Tibial artery (tissue), 4 donors: ENCODE measurements around the gene EEIG1.
"Not testable (repeated sequence)": the region's sequence is repeated elsewhere in the genome, so short reads cannot be mapped to it uniquely, and the experiment has no call there.

Experiments used
- DNase-seq, 2 donors: peaks; one replicate each; pipeline ENCODE4 v3.0.0-alpha.2; 2019
- H3K27ac ChIP-seq, 2 donors: fragments of 200-600 bp; sonication (generic) in 1 of 2; 1 replicate in 1 of 2; 2 replicates in 1 of 2; pipeline ENCODE4 v1.5.1; 2018 to 2019; ENCODE audit warnings: mild to moderate bottlenecking in 1 of 2
- H3K27me3 ChIP-seq, 2 donors: fragments of 200-600 bp; sonication (generic) in 1 of 2; one replicate each; pipeline versions ENCODE4 v1.5.1 to v1.6.0; 2016 to 2019
- H3K36me3 ChIP-seq, 3 donors: fragments of 200-600 bp; sonication (generic) in 2 of 3; one replicate each; pipeline ENCODE4 v1.5.1; 2016 to 2019; ENCODE audit warnings: mild to moderate bottlenecking in 2 of 3
- H3K4me1 ChIP-seq, 4 donors: fragments of 200-600 bp; sonication (generic) in 2 of 4; 1 replicate in 3 of 4; 2 replicates in 1 of 4; pipeline ENCODE4 v1.5.1; 2016 to 2019
- H3K4me3 ChIP-seq, 2 donors: fragments of 200-600 bp; sonication (generic) in 1 of 2; 1 replicate in 1 of 2; 2 replicates in 1 of 2; pipeline ENCODE4 v1.5.1; 2018 to 2019; ENCODE audit warnings: mild to moderate bottlenecking in 2 of 2
- H3K9me3 ChIP-seq, 3 donors: fragments of 200-600 bp; sonication (generic) in 1 of 3; one replicate each; pipeline ENCODE4 v1.5.1; 2016 to 2019
- intact Hi-C: fragments of 100-400 bp; cut with DNase I; formaldehyde crosslinking; loops from one replicate; pipeline ENCODE4 v1.15.0; 2023; ENCODE audit warnings: low total_unique reads
- TF ChIP-seq, protein P1 (sequence below), 2 experiments: fragments of 200-600 bp in 1 of 2; fragments of 450-650 bp in 1 of 2; IDR thresholded peaks; one replicate each; pipeline ENCODE4 v1.5.1; 2017 to 2019; ENCODE audit warnings: antibody characterized with exemption in 2 of 2, mild to moderate bottlenecking in 1 of 2, moderate library complexity in 1 of 2

Gene EEIG1

DNA sequence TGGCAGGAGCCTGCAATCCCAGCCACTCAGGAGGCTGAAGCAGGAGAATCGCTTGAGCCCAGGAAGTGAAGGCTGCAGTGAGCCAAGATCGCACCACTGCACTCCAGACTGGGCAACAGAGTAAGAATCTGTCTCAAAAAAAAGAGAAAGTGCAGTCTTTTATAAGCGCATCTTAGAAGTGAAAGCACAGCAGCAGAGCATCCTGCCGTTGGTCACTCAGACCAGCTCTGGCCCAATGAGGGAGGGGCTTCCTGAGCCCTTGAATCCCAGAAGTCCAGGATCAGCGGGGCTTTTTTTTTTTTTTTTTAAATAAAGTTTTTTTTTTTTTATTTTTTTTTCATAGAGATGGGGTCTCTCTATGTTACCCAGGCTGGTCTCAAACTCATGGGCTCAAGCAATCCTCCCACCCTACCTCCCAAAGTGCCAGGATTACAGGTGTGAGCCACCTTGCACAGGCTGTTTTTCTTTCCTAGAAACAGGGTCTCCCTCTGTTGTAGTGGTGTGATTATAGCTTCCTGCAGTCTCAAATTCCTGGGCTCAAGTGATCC is 44.0 kb upstream of the EEIG1 start:
- DNase-seq, result no peak
- H3K4me3 ChIP-seq, result no peak overlapping the region
- intact Hi-C loops, result loop anchor here (5.0 to 10.0 kb wide), 2 partner anchors 38 to 430 kb away; no protein-coding TSS in a partner anchor
- H3K27ac ChIP-seq, result no peak overlapping the region
- H3K36me3 ChIP-seq, result no peaks in the 10 kb centered on the region
- no peaks in the 10 kb centered on the region for H3K27me3 ChIP-seq
- no peaks in the 10 kb centered on the region for H3K4me1 ChIP-seq
- H3K9me3 ChIP-seq, result no peaks in the 10 kb centered on the region
- TF ChIP-seq, protein P1, sequence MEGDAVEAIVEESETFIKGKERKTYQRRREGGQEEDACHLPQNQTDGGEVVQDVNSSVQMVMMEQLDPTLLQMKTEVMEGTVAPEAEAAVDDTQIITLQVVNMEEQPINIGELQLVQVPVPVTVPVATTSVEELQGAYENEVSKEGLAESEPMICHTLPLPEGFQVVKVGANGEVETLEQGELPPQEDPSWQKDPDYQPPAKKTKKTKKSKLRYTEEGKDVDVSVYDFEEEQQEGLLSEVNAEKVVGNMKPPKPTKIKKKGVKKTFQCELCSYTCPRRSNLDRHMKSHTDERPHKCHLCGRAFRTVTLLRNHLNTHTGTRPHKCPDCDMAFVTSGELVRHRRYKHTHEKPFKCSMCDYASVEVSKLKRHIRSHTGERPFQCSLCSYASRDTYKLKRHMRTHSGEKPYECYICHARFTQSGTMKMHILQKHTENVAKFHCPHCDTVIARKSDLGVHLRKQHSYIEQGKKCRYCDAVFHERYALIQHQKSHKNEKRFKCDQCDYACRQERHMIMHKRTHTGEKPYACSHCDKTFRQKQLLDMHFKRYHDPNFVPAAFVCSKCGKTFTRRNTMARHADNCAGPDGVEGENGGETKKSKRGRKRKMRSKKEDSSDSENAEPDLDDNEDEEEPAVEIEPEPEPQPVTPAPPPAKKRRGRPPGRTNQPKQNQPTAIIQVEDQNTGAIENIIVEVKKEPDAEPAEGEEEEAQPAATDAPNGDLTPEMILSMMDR (IDR thresholded peaks at IDR 0.05), result no peak

DNA sequence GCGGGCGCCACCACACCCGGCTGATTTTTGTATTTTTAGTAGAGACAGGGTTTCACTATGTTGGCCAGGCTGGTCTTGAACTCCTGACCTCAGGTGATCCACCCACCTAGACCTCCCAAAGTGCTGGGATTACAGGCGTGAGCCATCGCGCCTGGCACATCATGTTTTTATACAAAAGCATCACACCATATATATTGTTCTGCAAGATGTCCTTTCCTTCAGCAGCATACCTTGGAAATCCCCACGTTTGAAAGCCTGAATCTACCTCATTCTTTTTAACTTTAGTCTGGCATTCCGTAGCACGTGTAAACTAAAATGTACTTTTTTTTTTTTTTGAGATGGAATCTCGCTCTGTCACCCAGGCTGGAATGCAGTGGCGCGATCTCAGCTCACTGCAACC is 42.9 kb upstream of the EEIG1 start:
- intact Hi-C loops, result loop anchor here (5.0 to 10.0 kb wide), 2 partner anchors 36 to 429 kb away; no protein-coding TSS in a partner anchor
- not testable (repeated sequence) for H3K4me1 ChIP-seq, H3K27me3 ChIP-seq, H3K27ac ChIP-seq, H3K9me3 ChIP-seq, DNase-seq, H3K4me3 ChIP-seq, H3K36me3 ChIP-seq

DNA sequence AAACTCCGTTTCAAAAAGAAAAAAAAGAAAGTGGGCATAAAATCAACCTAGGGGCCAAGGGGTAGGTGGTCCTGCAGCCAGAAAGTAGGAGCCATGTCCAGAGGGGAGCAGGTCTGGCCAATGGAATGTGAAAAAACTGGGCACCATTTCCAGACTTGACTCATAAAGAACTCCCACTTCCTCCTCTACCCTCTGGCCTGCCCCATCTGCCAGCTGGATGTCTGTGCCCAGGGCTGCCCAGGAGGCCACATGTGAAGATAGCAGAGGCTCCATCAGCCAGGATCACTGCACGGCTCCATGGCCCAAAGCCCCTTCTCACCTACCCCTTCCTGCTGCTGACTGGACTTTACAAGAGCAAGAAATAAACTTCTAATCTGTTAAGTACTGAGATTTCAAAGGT is 42.1 kb upstream of the EEIG1 start:
- H3K36me3 ChIP-seq, result no peaks in the 10 kb centered on the region
- no peak for DNase-seq
- no peaks in the 10 kb centered on the region for H3K4me1 ChIP-seq
- H3K4me3 ChIP-seq, result no peak overlapping the region
- no peaks in the 10 kb centered on the region for H3K27me3 ChIP-seq
- intact Hi-C loops, result loop anchor here (5.0 to 10.0 kb wide), 2 partner anchors 36 to 428 kb away; no protein-coding TSS in a partner anchor
- TF ChIP-seq, protein P1 (IDR thresholded peaks at IDR 0.05), result no peak
- H3K9me3 ChIP-seq, result no peaks in the 10 kb centered on the region
- no peak overlapping the region for H3K27ac ChIP-seq

DNA sequence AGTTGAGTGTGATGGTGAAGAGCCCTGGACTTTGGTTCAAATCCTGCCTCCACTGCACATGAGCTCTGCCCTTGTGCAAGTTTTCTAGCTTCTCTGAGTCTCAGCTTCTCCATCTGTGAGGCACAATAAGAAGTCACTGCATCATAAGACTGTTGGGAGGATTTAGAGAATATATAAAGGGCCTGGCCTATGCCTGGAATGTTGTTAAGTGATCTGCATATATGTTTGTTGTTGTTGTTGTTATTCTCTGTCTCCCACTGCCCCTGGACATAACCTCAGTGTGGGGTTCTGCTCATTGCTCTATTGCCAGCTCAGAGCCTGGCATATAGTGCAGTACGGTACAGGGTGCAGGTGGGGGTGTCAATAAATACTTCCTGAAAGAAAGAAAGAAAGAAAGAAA is 40.3 kb upstream of the EEIG1 start:
- Histone ChIP-seq H3K4me3 (no peak overlapping the region), H3K27ac (no peak overlapping the region), H3K36me3 (no peaks in the 10 kb centered on the region), H3K27me3 (no peaks in the 10 kb centered on the region), H3K9me3 (no peaks in the 10 kb centered on the region), H3K4me1 (no peaks in the 10 kb centered on the region)
- TF ChIP-seq, protein P1 (IDR thresholded peaks at IDR 0.05), result no peak
- DNase-seq, result no peak
- intact Hi-C loops, result loop anchor here (5.0 to 10.0 kb wide), 2 partner anchors 34 to 426 kb away; no protein-coding TSS in a partner anchor

DNA sequence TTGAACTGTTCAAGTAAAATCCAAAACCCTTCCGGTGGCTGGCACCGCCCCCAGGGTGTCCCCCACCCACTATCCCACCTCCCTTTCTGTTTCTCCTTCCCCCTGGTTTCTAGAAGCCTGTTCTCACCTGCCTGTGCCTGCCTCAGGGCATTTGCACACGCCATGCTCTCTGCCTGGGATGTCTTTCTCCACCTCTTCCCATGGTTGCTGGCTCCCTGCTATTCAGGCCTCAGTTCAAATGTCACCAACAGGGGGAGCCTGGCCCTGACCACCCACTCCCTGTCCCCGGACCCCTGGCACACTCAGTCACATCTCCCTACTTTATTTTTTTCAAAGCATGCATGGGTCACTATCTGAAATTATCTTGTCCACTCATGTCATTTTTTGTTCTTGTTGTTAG is 39.9 kb upstream of the EEIG1 start:
- H3K4me1 ChIP-seq, result no peaks in the 10 kb centered on the region
- TF ChIP-seq, protein P1 (IDR thresholded peaks at IDR 0.05), result no peak
- intact Hi-C loops, result loop anchor here (5.0 to 10.0 kb wide), 2 partner anchors 33 to 426 kb away; no protein-coding TSS in a partner anchor
- no peak overlapping the region for H3K27ac ChIP-seq
- no peaks in the 10 kb centered on the region for H3K36me3 ChIP-seq
- no peak overlapping the region for H3K4me3 ChIP-seq
- H3K9me3 ChIP-seq, result no peaks in the 10 kb centered on the region
- no peaks in the 10 kb centered on the region for H3K27me3 ChIP-seq
- no peak for DNase-seq

DNA sequence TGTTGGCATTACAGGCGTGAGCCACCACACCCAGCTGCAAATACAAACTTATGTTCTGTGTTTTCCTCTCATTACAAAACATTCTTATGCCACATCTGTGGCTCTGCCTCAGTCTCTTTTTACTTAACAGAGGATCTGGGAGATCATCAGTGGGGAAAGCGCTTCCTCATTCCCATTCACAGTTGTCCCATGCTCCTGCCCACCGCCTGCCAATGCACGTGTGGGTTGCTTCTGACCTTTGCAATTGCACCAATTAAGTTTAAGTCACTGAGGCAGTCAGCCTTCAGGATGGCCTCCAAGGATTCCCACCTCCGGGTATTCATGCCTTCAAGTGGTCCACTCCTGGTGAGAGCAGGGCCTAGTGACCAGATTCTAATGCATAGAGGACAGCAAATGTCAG is 34.9 kb upstream of the EEIG1 start:
- no peaks in the 10 kb centered on the region for H3K27me3 ChIP-seq
- TF ChIP-seq, protein P1 (IDR thresholded peaks at IDR 0.05), result no peak
- H3K4me1 ChIP-seq, result no peaks in the 10 kb centered on the region
- H3K27ac ChIP-seq, result no peak overlapping the region
- no peak for DNase-seq
- H3K4me3 ChIP-seq, result no peak overlapping the region
- no peaks in the 10 kb centered on the region for H3K36me3 ChIP-seq
- no peaks in the 10 kb centered on the region for H3K9me3 ChIP-seq
- intact Hi-C loops, result no loop called here
